Left lung (tissue), 10 donors: Measurements from ENCODE around the gene STARD8. TPM values are rescaled to one million over a fixed set of nuclear protein-coding genes. Genes with fewer than 3 reads are reported as not detected.

Source experiments
- ATAC-seq: fragments of 200-7000 bp; cut with Tn5 transposase; one replicate; pipeline ENCODE4 v1.9.1; 2020; ENCODE audit warnings: moderate library complexity
- DNase-seq, 4 donors: peaks; one replicate each; pipeline ENCODE4 v3.0.0-alpha.2; 2013 to 2020
- H3K27ac ChIP-seq, 2 donors: fragments of 200-600 bp; sonication (generic) in 1 of 2; one replicate each; pipeline versions ENCODE4 v1.5.0 to v1.8.0; 2020 to 2021
- H3K27me3 ChIP-seq, 2 donors: fragments of 200-600 bp; sonication (generic) in 1 of 2; one replicate each; pipeline versions ENCODE4 v1.5.0 to v1.8.0; 2020 to 2021
- H3K36me3 ChIP-seq, 2 donors: fragments of 200-600 bp; sonication (generic) in 1 of 2; one replicate each; pipeline versions ENCODE4 v1.5.0 to v1.8.0; 2020 to 2021
- H3K4me1 ChIP-seq, 2 donors: fragments of 200-600 bp; one replicate each; pipeline ENCODE4 v1.8.0; 2021
- H3K4me3 ChIP-seq, 2 donors: fragments of 200-600 bp; sonication (generic) in 1 of 2; one replicate each; pipeline versions ENCODE4 v1.5.0 to v1.8.0; 2020 to 2021; ENCODE audit warnings: mild to moderate bottlenecking in 1 of 2
- H3K9me3 ChIP-seq, 2 donors: fragments of 200-600 bp; sonication (generic) in 1 of 2; one replicate each; pipeline versions ENCODE4 v1.5.0 to v1.8.0; 2020 to 2021
- CTCF ChIP-seq, 2 donors: fragments of 200-600 bp; sonication (generic) in 1 of 2; IDR thresholded peaks; one replicate each; pipeline versions ENCODE4 v1.5.0 to v1.8.0; 2021; ENCODE audit warnings: antibody characterized with exemption in 2 of 2
- intact Hi-C, 2 donors: fragments of 100-400 bp; cut with DNase I; formaldehyde crosslinking; loops; one replicate each; pipeline versions ENCODE4 v1.11.2 to v1.14.2; 2022
- polyA plus RNA-seq, 6 donors: library from polyadenylated mRNA; unstranded; fragments of 120-200 nt; gene quantifications; one replicate each; pipeline ENCODE4 v1.2.1, GENCODE V29; 2013; ENCODE audit not compliant: insufficient read length in 6 of 6
- total RNA-seq, 2 donors: library from RNA; stranded (reverse); fragmentation: NEBNext Ultra II Directional; extraction: Animal tissue kit (Norgen Biotek cat#: 25700); gene quantifications; one replicate each; pipeline ENCODE4 v1.2.1, GENCODE V29; 2021
- donor health status: DM: no; HTN: yes; CAD: no.
- donor health status: DM: no; HTN: no; CAD: no.

The STARD8 gene
- total and polyA plus RNA-seq, 8 donors, result 11.9 to 19.8 (median 15.0) TPM

- Histone ChIP-seq H3K4me1 (no peaks in the 10 kb centered on the region), H3K9me3 (no peaks in the 10 kb centered on the region), H3K27ac (no peak overlapping the region), H3K27me3 (no peaks in the 10 kb centered on the region), H3K36me3 (peaks cover 0 to 88% of the 10 kb centered on the region in 2 donors), H3K4me3 (no peak overlapping the region)
- intact Hi-C loops, result no loop called here
- DNase-seq, result peak in 1 of 4 donors; percentile 16
- ATAC-seq, result no peak
- TF ChIP-seq CTCF (IDR thresholded peaks at IDR 0.05), result no peak
Observed at GRCh38 chrX:68717196-68717595, 69.7 kb downstream of the STARD8 start.

- Histone ChIP-seq H3K27ac (no peak overlapping the region), H3K9me3 (no peaks in the 10 kb centered on the region), H3K36me3 (peaks cover 0 to 94% of the 10 kb centered on the region in 2 donors), H3K27me3 (no peaks in the 10 kb centered on the region), H3K4me1 (no peaks in the 10 kb centered on the region), H3K4me3 (no peak overlapping the region)
- DNase-seq, result peak in 1 of 4 donors; percentile 24
- no peak for ATAC-seq
- TF ChIP-seq CTCF (IDR thresholded peaks at IDR 0.05), result no peak
- intact Hi-C loops, result no loop called here
Observed at GRCh38 chrX:68717663-68718442, 70.4 kb downstream of the STARD8 start.

- intact Hi-C loops, result no loop called here
- peaks cover 0 to 96% of the 10 kb centered on the region in 2 donors for H3K36me3 ChIP-seq
- H3K27me3 ChIP-seq, result no peaks in the 10 kb centered on the region
- TF ChIP-seq CTCF (IDR thresholded peaks at IDR 0.05), result no peak
- no peak overlapping the region for H3K27ac ChIP-seq
- H3K4me1 ChIP-seq, result no peaks in the 10 kb centered on the region
- no peak overlapping the region for H3K4me3 ChIP-seq
- ATAC-seq, result no peak
- DNase-seq, result peak in 1 of 4 donors; percentile 8
- H3K9me3 ChIP-seq, result no peaks in the 10 kb centered on the region
Observed at GRCh38 chrX:68718443-68718820, 71.0 kb downstream of the STARD8 start.

- intact Hi-C loops, result no loop called here
Observed at GRCh38 chrX:68719181-68719903, 71.9 kb downstream of the STARD8 start.

More at GRCh38 chrX:68719181-68719903, 71.9 kb downstream of the STARD8 start:
- no peaks in the 10 kb centered on the region for H3K4me1 ChIP-seq
- H3K9me3 ChIP-seq, result no peaks in the 10 kb centered on the region
- ATAC-seq (no peak), DNase-seq (peak in 1 of 4 donors; percentile 18)
- peaks cover 0 to 98% of the 10 kb centered on the region in 2 donors for H3K36me3 ChIP-seq
- H3K27ac ChIP-seq, result no peak overlapping the region
- H3K27me3 ChIP-seq, result no peaks in the 10 kb centered on the region
- TF ChIP-seq CTCF (IDR thresholded peaks at IDR 0.05), result no peak
- H3K4me3 ChIP-seq, result no peak overlapping the region
